WTC11 (cell line): ENCODE data around the gene CLPTM1.
"Not testable (repeated sequence)": the region's sequence is repeated elsewhere in the genome, so short reads cannot be mapped to it uniquely, and the experiment has no call there.

ENCODE experiments used
- CTCF ChIP-seq: fragments of 200-600 bp; IDR thresholded peaks from 2 replicates; pipeline ENCODE4 v1.8.0; 2022; ENCODE audit warnings: antibody characterized with exemption
- ELF4 ChIP-seq: sonication (generic); formaldehyde crosslinking; IDR thresholded peaks from 2 replicates; pipeline ENCODE4 v1.8.1; 2022; ENCODE audit warnings: low read depth, mild to moderate bottlenecking, moderate library complexity, missing genetic modification reagents
- ESRRA ChIP-seq: sonication (generic); formaldehyde crosslinking; IDR thresholded peaks from 2 replicates; pipeline ENCODE4 v1.8.1; 2022; ENCODE audit warnings: mild to moderate bottlenecking, missing genetic modification reagents, borderline replicate concordance
- HMGXB4 ChIP-seq: sonication (generic); formaldehyde crosslinking; IDR thresholded peaks from 2 replicates; pipeline ENCODE4 v1.8.1; 2023; ENCODE audit warnings: mild to moderate bottlenecking, moderate library complexity, missing genetic modification reagents
- IRF2 ChIP-seq: sonication (generic); formaldehyde crosslinking; IDR thresholded peaks from 2 replicates; pipeline ENCODE4 v1.8.0; 2022; ENCODE audit warnings: low read depth, missing genetic modification reagents, borderline replicate concordance
- JAZF1 ChIP-seq: fragments of 250-450 bp; sonication (Bioruptor Pico); IDR thresholded peaks from 2 replicates; pipeline ENCODE4 v1.9.0; 2021; ENCODE audit warnings: moderate library complexity, mild to moderate bottlenecking, inconsistent platforms
- NFYB ChIP-seq: sonication (generic); formaldehyde crosslinking; conservative IDR thresholded peaks from 2 replicates; pipeline ENCODE4 v1.8.0; 2022; ENCODE audit warnings: low read depth, missing genetic modification reagents
- RORB ChIP-seq: fragments of 250-450 bp; sonication (Bioruptor Pico); IDR thresholded peaks from 2 replicates; pipeline ENCODE4 v1.9.0; 2021; ENCODE audit warnings: mild to moderate bottlenecking
- SMAD4 ChIP-seq: sonication (generic); formaldehyde crosslinking; IDR thresholded peaks from 2 replicates; pipeline ENCODE4 v1.8.0; 2022; ENCODE audit warnings: mild to moderate bottlenecking, missing genetic modification reagents
- SOX15 ChIP-seq: fragments of 250-450 bp; sonication (Bioruptor Pico); IDR thresholded peaks from 2 replicates; pipeline ENCODE4 v1.9.0; 2021; ENCODE audit warnings: mild to moderate bottlenecking
- SP1 ChIP-seq: sonication (generic); formaldehyde crosslinking; conservative IDR thresholded peaks from 2 replicates; pipeline ENCODE4 v1.8.1; 2022; ENCODE audit warnings: missing genetic modification reagents
- TCF7 ChIP-seq: sonication (generic); formaldehyde crosslinking; IDR thresholded peaks from 2 replicates; pipeline ENCODE4 v1.8.0; 2022; ENCODE audit warnings: mild to moderate bottlenecking, low read depth, missing genetic modification reagents, moderate library complexity

DNA sequence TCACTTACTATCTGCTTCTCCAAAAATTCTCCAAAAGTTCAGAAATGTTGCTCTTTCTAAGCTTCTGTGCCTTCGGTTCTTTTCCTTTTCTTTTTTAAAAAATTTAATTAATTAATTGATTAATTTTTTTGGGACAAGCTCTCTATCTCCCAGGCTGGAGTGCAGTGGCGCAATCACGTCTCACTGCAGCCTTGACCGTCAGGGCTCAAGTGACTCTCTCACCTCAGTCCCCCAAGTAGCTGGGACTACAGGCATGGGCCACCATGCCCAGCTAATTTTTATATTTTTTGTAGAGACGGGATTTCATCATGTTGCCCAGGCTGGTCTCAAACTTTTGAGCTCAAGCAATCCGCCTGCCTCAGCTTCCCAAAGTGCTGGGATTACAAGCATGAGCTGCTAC, 16.3 kb downstream of the CLPTM1 start:
- not testable (repeated sequence) for TF ChIP-seq SMAD4; HMGXB4 (CRISPR knock-in tag); CTCF; NFYB (CRISPR knock-in tag); IRF2 (CRISPR knock-in tag); ESRRA (CRISPR knock-in tag); JAZF1; RORB (CRISPR knock-in tag); TCF7 (CRISPR knock-in tag); SOX15 (CRISPR knock-in tag); SP1 (CRISPR knock-in tag); ELF4 (CRISPR knock-in tag)
